GM12878 (cell line): ENCODE data around the gene LRBA. TPM values are rescaled to one million over a fixed set of nuclear protein-coding genes. Genes with fewer than 3 reads are reported as not detected.

ENCODE experiments used
- BACH1 ChIP-seq: fragments of 450-650 bp; IDR thresholded peaks from 2 replicates; pipeline ENCODE4 v1.6.1; 2017; ENCODE audit warnings: mild to moderate bottlenecking, borderline replicate concordance
- MTA2 ChIP-seq: fragments of 450-650 bp; IDR thresholded peaks from 2 replicates; pipeline ENCODE4 v1.6.1; 2016; ENCODE audit warnings: low read depth, mild to moderate bottlenecking, moderate library complexity
- NRF1 ChIP-seq: conservative IDR thresholded peaks from 2 replicates; pipeline ENCODE4 v1.6.1; 2011; ENCODE audit warnings: mild to moderate bottlenecking, low read depth, low read length, improper control_type of control experiment
- REST ChIP-seq: IDR thresholded peaks from 2 replicates; pipeline ENCODE4 v1.6.1; 2012; ENCODE audit warnings: mild to moderate bottlenecking, low read depth, low read length
- ZNF592 ChIP-seq: fragments of 450-650 bp; IDR thresholded peaks from 2 replicates; pipeline ENCODE4 v1.6.1; 2017; ENCODE audit warnings: mild to moderate bottlenecking, moderate library complexity
- polyA plus RNA-seq, 11 experiments: library from polyadenylated mRNA; depleted of rRNA in 4 of 11; unstranded in 6 of 11; stranded (reverse) in 5 of 11; fragments of >200 nt; fragmentation: Nextera tagmentation in 4 of 11; fragmentation: Illumina TruSeq in 1 of 11; extraction: Ambion mirVana in 4 of 11; extraction: Trizol in 1 of 11; gene quantifications; 1 replicate in 1 of 11; 2 replicates in 10 of 11; pipeline versions ENCODE4 v1.2.1 to v1.2.3, GENCODE V29; 2011 to 2016; ENCODE audit warnings: inconsistent platforms in 2 of 11, missing spikeins in 2 of 11, low read depth in 1 of 11
- total RNA-seq, 4 experiments: library from RNA; depleted of rRNA in 3 of 4; stranded (reverse); fragments of >200 nt in 3 of 4; fragmentation: Illumina TruSeq in 1 of 4; extraction: Trizol in 1 of 4; gene quantifications; 2 replicates each; pipeline versions ENCODE4 v1.2.1 to v1.2.3, GENCODE V29; 2013 to 2021

LRBA gene
- total and polyA plus RNA-seq, 10 of the 15 experiments (the other 5 are each of a cell fraction or from before 2014, with no cell fraction given), result 20.3 to 93.4 (median 55.0) TPM

GRCh38 chr4:150354214-150354796 lies 660.8 kb downstream of the LRBA start (continued):
- TF ChIP-seq ZNF592, result no peak
- no peak for TF ChIP-seq BACH1
- no peak for TF ChIP-seq REST
- no peak for TF ChIP-seq NRF1
- TF ChIP-seq MTA2, result no peak
